Myocyte (in vitro differentiated cells): ENCODE results near the gene SPAG7. TPM values are rescaled to one million over a fixed set of nuclear protein-coding genes. Genes with fewer than 3 reads are reported as not detected.
A peak's percentile ranks its signal among the peaks of the same experiment; 100 is the strongest.

ENCODE experiments used
- DNase-seq: peaks from one replicate; pipeline ENCODE4 v3.0.0-alpha.2; 2012; ENCODE audit warnings: low read depth
- polyA plus RNA-seq: library from polyadenylated mRNA; unstranded; fragments of >200 nt; gene quantifications from one replicate; pipeline ENCODE4 v1.2.1, GENCODE V29; 2012; ENCODE audit warnings: missing spikeins
- total RNA-seq: library from RNA; depleted of rRNA; stranded (reverse); fragments of >200 nt; gene quantifications from 2 replicates; pipeline ENCODE4 v1.2.3, GENCODE V29; 2014

The SPAG7 gene
- total RNA-seq, result 114 and 133 TPM in 2 replicates
- 104 TPM for polyA plus RNA-seq

GRCh38 chr17:4967539-4968485 is at the start of gene SPAG7:
TSS of gene SPAG7 (minus strand) at chr17:4967817. CDS start at chr17:4967804, 13 bp downstream.
- DNase-seq, result peak; percentile 96

- DNase-seq, result no peak
These were observed 46.7 kb upstream of the SPAG7 start for GRCh38 chr17:5014357-5014756.

GRCh38 chr17:5011928-5012327 is 44.3 kb upstream of the SPAG7 start:
- DNase-seq, result no peak

GRCh38 chr17:5003214-5003867 is 35.7 kb upstream of the SPAG7 start:
- no peak for DNase-seq

GRCh38 chr17:5002121-5002788 is 34.6 kb upstream of the SPAG7 start:
- no peak for DNase-seq

- peak; percentile 96 for DNase-seq
These were observed 32.6 kb upstream of the SPAG7 start for GRCh38 chr17:5000237-5000639.

GRCh38 chr17:4999430-5000093 is 31.9 kb upstream of the SPAG7 start:
- no peak for DNase-seq

- DNase-seq, result no peak
These were observed 31.3 kb upstream of the SPAG7 start for GRCh38 chr17:4998732-4999429.

- no peak for DNase-seq
These were observed 30.6 kb upstream of the SPAG7 start for GRCh38 chr17:4998027-4998731.

GRCh38 chr17:4997302-4998026 is 29.8 kb upstream of the SPAG7 start, which contains the start of the genes INCA1 and KIF1C:
TSS of gene INCA1 (minus strand) at chr17:4997522. CDS start at chr17:4994437, 3,085 bp downstream.
TSS of gene KIF1C (plus strand) at chr17:4997950. CDS start at chr17:5000247, 2,297 bp downstream.
- peak; percentile 94 for DNase-seq

- DNase-seq, result no peak
These were observed 26.5 kb upstream of the SPAG7 start for GRCh38 chr17:4994081-4994595.

GRCh38 chr17:4987767-4988567 is 20.4 kb upstream of the SPAG7 start:
- peak; percentile 62 for DNase-seq

- peak; percentile 89 for DNase-seq
These were observed 19.5 kb upstream of the SPAG7 start, which contains the start of gene CAMTA2 for GRCh38 chr17:4986951-4987766. TSS of gene CAMTA2 (minus strand) at chr17:4987675. CDS start at chr17:4986222, 1,453 bp downstream.

- DNase-seq, result no peak
These were observed 18.8 kb upstream of the SPAG7 start for GRCh38 chr17:4986403-4986802.

GRCh38 chr17:4982305-4982704 is 14.7 kb upstream of the SPAG7 start:
- DNase-seq, result no peak

GRCh38 chr17:4980644-4981216 is 13.1 kb upstream of the SPAG7 start:
- DNase-seq, result peak; percentile 69

GRCh38 chr17:4978726-4979125 is 11.1 kb upstream of the SPAG7 start:
- no peak for DNase-seq
